ENCODE measurements around the gene CD79A.

CD79A gene

DNA sequence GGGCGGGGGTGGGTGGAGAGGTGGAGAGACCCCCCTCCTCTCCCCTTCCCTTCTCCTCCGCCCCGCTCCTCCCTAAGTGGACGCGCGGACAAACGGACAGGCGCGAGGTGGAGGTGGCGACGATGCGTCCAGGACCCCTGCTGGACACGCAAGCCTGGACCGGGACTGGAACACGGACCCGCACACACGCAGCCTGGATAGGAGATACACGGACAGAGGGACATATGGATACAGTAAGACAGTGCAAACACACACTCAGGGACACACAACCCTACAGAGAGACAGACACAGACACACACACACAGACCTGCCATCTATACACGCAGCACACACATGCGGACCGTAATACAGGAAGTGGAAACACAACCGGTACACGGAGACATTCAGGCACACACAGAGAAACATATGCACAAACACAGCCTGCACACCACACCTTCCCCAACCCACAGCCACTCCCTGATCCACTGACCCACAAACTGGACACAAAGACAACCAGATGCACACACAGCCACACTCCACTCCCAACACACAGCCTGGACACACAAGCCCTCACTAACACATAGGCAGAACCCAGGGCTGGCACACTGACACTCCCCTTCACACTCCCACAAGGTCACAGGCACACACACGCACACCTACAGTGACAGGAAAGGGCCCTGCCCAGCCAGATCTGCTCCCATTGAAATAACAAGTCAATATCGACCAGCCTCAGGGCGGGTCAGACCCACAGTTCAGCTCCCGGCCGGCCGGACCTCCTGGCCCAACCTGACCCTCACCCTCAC, 51.9 kb downstream of the CD79A start:
- in situ Hi-C loops (cut with MboI; ENCODE audit: low sequenced_read_pairs) = no loop called here

DNA sequence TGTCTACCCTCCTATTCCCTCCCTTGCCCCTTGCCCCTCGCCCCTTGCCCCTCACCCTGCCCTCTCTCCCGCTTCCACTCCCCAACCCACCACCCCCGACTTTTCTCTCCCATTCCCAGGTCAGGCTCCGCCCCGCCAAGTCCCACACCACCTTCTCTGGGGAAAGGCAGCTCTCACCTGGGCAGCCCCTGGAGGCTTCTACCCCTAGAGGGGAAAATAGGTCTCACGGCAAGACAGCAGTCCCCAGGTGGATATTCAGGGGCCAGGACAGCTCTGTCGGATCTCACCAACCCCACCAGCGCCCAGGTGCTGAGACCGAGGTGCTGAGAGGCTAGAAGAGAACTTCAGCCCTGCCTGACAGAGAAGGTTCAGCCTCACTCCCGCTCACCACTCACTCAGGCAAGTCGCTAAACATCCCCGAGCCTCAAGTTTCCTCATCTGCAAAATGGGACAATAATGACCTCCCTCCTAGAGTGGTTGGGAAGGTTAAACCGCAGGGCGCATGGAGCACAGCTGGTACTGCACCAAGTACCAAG, 52.5 kb downstream of the CD79A start:
- in situ Hi-C loops (cut with MboI; ENCODE audit: low sequenced_read_pairs) = no loop called here

DNA sequence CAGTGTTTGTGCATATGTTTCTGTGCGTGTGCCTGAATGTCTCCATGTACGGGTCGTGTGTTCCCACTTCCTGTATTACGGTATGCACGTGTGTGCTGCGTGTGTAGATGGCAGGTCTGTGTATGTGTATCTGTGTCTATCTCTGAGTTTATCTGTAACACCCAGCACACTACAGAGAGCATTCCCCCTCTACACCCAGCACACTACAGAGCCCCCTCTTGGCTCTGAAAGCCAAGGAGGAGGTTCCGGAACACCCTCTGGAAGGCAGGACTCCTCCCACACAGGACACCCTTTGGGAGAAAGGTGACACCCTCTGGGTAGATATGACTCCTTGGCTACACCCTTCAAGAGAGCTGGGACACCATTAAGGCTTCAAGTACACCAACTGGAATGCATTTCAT, 53.2 kb downstream of the CD79A start:
- in situ Hi-C loops (cut with MboI; ENCODE audit: low sequenced_read_pairs) = no loop called here
